Fibroblast of peridontal ligament (primary cell): ENCODE data around the gene PITRM1.

Experiments used
- DNase-seq: peaks from one replicate; pipeline ENCODE4 v3.0.0-alpha.2; 2010; ENCODE audit errors: extremely low read depth

Gene PITRM1

DNA sequence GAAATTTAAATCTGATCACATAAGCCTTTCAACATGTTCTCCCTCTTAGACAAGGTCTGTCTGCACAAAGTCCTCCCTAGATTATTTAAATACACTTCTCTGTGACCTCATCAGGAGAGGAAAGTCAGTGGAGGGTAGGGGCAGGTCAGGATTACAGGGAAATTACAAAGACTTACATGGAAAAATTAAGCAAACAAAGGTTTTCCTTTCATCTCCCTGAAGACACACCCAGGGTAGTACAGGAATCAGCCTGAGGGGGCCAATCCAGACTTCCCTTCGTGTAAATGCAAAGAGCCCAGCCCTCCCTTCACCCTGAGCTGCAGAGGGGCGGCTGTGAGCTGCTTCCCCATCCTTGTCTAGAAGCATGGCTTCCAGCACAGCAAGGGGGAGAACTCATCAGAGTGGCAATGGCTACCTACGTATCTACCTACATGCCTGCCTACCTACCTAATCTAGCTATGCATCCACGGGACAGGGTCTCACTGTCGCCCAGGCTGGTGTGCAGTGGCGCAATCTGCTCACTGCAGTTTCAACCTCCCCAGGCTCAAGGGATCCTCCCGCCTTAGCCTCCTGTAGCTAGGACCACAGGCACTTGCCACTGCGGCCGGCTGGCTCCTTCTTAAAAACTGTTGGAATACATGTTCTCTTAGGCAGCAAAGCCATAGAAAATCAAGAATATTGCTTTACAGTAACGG, 33.2 kb downstream of the PITRM1 start:
- DNase-seq, result no peak

DNA sequence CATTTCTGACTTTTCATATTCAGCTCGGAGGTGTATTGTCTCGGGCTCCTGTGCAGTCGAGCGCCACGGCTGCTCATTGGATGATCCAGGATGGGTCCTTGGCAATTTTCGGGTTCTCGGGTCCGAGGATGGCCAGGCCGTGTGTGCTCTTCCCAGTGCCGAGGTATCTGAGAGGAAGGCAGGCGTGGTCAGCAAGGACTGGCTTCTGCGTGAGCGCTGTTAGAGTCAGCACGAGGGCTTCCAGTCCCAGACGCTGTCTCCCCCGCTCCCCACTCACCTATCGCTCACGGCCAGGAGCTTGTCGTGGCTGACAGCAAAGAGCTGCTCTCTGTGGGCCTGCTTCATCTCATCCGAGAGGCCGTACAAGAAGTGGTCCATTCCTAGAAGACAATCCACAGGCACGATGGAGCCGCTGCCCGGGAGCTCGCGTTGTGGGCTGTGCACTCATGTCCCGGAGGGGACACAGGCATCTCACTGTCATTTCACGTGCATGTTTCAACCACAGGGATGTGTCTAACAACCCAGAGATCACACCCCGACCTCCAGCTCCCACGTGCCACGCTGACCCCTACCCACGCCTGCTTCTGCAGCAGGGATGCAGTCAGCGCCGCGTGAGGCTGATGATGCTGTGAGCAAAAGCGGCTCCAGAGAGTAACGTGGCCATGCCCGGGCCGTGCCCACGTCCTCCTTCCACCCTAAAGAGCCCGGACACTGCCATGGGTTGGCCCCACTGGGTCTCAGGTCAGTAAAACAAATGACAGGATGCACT, 34.4 kb downstream of the PITRM1 start:
- DNase-seq, result no peak

DNA sequence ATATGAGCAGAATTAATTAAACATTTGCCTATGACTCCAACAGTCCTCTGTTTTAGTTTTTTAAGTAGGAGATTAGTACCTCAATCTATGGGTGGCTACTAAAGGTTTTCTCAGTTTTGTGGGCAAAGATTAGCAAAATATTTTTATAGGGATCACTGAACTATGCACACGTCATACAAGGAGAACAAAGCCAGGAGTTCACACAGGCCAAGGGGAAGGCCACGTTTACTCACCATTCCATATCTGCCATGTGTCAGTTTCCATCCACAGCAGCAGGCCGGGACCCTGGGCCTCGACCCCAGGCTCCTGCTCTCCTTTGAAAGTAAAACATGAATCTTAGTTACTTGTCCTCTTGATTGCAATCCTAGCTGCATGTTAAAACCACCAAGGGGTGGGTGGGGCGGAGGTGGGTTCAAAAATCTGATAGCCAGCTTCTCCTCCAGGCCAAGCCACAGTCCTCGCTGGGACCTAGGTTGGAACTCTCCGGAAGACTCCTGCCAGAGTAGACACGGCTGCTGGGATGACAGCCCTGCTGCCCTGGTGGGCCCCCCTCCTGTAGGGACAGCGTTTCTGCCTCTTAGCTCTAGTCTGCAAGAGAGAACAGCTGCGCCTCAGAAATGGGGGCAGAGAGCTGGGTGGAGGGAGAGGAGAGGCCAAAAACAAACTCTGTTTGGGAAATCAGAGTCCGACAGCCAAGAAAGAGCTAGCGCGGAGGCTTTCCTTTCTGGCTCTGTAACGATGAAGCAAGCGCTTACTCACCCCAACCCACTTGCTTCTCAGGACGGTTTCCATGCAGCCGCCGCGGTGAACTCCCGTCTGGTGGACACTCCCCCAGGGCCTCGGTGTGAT, 35.6 kb downstream of the PITRM1 start:
- DNase-seq, result no peak

DNA sequence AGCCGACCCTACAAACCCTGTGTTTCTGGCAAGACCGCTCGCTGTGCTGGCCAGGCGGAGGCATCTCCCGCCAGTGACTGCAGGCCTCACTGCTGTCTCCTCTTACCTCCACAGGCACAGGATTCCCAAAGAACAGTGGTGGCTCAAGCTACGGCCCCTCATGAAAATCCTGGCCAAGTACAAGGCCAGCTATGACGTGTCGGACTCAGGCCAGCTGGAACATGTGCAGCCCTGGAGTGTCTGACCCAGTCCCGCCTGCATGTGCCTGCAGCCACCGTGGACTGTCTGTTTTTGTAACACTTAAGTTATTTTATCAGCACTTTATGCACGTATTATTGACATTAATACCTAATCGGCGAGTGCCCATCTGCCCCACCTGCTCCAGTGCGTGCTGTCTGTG, 36.2 kb downstream of the PITRM1 start:
- DNase-seq, result no peak

DNA sequence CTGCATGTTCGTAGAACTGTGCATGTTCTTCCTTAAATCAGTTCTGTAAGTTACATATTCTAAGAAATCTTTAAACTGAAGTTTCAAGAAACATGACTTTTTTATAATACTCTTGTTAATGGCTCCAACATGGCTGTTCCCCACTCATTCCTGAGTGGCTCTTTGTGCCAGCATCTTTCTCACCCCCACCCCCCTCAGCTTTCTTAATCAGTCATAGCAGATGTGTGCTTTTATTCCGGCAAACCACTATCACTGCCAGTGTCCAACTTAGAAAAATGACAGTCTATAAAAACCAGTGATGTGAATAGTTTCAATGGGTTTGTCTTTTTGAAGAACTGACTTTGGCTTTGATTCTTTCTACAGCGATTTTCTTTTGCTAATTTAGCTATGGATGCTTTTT, 37.6 kb downstream of the PITRM1 start:
- no peak for DNase-seq

DNA sequence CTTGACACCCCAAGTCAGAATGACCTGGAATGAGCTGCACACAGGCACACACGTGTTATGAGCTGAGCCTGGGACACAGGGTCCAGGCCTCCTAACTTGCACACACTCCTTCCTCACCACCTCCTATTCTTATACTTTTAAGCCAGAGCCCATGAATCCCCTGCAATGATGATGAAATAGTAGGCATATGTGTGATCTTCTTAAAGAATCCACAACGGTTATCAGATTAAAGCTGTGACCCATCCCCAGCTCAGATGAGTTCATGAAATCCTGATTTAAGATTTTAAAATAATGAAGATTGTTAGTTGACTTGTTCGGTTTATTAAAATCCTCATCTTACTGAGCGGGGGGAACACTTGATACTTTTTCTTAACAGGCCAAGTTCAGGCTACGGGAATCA, 38.6 kb downstream of the PITRM1 start:
- DNase-seq, result no peak

DNA sequence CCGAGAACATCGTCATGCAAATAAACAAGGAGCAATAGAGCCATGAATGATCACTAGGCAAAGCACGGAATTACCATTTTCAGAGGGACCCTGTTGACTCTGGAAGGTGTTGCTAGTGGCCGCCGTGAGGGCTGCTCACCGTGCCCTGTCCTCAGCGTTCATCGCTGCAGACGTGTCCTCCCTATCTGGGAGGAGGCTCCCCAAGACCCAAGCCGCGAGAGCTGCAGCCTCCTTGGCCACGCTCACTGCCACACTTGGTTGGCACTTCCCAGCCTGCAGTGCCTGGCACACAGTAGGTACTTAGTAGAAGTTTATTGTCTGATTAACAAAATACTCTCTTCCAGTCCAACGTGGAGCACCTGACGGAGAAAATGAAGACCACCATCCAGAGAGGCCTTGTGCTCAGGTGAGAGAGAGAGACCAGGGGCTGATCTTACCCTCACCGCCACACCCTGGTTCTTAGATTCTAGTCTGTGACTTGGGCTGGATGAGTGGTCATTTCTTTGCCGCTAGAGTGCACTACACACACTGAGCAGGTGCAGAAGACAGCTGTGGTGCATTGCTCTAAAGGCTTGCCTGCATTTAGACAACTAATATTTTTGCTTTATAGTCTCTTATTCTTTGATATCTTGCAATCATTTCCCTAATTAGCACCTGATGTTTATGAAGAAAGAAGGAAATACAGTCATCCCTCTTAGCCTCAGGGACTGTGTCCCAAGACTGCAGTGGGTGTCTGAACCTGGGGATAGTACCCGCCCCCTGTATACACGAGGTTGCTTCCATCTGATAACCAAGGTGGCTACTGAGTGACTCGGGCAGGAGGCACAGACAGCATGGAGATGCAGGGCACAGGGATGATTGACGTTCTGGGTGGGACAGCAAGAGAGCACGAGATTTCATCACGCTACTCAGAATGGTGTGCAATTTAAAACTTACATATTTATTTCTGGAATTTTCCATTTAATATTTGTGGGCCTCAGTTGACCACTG, 40.3 kb downstream of the PITRM1 start:
- DNase-seq, result no peak

DNA sequence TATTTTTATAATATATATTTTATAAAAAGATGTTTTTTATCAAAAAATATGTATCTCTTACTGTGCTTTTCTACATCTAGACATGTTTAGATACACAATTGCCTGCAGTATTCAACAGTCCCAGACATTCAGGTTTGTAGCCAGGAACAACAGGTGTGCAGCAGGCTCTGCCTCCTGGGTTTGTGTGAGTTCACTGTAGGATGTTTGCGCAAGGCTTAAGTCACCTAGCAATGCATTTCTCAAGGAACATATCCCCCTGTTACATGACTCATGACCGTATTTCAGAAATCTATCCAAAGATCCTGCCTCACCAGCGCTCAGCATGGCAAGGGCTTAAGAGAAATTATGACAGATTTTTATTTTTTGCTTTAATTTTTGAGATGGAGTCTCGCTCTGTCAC, 41.5 kb downstream of the PITRM1 start:
- no peak for DNase-seq

DNA sequence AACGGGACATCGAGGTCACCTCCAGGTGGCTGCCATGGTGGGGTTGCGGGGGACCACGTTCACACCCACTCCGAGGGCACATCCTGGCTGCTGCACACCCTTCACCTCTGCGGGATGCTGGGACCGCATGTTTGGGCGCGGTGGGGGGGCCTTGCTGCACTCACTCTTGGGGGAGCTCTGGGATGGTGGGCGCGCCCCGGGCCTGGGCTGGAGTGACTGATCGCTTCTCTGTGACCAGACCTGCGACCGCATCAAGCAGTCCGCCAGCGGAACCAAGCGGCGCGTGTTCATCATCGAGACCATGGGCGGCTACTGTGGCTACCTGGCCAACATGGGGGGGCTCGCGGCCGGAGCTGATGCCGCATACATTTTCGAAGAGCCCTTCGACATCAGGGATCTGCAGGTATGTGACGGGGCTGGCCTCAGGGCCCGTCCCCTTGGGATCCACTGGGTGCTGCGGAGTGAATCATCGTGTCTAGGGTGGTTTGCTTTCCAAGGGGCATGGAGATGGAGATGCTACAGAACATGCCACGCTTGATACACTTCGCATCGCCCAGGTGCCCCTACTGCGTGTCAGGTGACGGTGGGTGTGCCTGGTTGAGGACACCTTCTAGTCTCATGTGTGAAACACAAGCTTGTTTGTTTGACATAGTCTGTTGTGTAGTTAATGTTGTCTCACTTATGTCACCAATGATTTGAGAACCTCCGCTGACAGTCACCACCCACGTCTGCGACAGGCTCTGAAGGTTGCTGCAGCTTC, 42.8 kb downstream of the PITRM1 start:
- DNase-seq, result no peak

DNA sequence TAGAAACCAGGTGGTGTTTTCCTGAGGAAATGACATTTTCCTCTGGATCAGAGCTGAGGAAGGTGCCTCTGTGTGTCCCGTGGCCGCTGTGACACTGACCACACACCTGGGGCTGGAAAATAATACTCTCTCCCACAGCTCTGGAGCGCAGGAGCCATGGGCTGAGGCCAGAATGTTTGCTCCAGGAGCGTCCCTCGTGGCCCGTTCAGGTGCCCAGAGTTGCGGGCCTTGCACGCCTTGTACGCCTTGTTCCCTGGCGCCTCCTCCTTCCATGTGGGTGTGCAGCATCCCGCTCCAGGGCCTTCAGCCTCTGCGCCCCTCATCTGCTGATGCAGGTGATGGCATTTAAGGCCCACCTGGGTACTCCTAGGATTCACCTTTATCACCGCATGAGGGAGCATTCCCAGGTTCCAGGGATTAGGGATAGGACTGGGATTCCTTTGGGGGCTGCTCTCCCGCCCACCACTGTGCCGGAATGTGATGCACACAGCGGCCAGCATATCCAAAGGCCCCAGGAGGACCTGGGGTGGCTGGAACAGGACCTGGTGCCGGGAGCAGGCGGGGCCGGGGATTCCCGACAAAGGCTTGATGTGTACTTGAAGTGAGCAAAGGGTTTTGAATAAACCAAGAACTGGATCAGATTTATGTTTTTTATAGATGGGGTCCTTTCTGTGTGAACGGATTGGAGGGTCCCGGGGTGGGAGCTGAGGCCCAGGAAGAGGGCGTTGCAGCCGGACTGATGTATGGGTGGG, 44.0 kb downstream of the PITRM1 start:
- no peak for DNase-seq

DNA sequence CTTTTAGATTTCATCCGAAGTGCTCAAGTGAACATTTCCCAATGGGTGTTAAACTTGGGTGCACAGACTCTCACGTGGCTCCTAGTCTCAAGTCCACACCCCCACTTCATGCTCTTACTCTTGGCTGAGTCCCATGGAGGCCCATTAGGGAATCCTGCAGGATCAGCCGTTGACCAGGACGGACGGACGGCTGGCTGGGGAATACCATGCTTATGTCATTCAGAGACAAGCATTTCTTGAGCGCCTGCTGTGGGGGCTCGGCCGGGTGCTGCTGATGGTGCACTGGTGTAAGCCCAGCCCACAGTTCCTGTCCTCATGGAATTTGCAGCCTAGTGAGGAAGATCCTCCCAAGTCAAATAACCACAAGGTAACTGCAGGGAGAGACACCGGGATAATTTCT, 44.7 kb downstream of the PITRM1 start:
- no peak for DNase-seq

DNA sequence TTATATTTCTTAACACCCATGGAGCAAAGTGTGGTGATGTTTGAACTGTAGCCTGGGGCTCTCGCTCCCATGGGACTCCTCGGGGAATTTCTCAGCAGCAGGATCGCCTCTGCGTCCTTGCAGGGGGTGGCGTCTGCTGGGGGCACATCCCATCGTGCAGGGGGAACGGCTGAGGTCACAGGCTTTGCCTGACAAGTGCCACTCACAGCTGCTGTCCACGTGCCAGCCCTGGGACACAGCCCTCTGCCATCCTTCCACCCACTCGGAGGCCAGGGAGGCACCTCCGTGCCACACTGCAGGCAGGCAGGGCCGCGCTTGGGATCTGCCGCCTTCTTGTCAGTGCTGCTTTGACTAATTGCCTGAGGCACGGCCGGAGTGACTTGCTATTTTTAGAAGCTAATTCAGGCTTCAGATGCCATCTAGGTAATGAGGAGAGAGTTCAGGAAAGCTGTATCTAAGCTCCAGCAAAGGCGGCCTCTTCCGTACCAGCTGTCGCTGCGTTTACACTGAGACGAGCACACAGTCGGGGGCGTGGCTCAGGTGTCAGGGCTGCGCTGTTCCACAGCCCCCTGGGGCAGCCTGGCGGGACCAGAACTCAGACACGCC, 45.7 kb downstream of the PITRM1 start:
- DNase-seq, result no peak

DNA sequence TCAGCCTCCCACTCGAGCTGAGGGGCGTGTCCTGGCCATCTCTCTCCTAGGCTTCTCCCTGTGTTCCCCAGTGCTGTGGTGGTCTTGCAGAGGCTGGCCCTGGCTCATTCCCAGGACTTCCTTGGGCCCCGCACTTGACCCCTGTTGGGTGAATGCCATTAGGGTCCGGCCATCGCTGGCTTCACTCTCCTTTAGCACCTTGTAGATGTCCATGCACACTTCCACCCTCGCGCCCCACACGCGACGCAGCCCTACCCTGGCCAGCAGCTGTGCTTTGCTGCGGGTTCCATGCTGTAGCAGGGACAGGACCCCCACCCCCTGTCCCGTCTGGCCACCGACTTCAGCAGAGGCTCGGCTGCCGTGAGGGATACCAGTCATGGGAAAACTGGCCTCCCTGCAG, 46.3 kb downstream of the PITRM1 start:
- no peak for DNase-seq

DNA sequence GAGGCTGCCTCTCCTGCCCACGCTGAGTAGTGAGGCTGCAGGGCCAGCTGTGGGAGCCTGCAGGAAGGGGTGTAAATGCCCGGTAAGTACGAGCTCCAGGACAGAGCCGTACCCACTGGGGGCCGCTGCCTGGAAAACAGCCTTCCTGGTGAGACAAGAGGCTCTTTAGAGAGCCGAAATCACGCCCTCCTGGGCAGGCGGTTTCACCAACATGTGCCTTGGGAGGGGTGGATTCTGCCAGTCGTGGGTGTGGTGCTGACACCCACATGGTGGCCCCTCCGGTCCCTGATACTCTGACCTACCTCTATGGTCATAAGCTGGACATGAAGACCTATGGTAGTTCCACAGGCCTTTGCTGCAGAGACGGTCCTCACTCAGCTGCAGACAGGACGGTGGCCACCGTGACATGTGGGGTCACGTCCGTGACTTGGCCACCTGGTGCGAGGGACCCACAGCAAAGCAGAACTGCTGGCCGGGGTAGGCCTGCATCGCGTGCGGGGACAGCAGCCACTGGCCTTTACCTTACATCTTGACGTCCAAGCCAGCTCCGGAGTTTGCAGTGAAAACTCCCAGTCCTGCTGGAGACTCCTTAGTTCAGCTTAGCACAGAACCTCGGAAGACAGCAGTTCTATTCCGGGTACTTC, 46.9 kb downstream of the PITRM1 start:
- no peak for DNase-seq

DNA sequence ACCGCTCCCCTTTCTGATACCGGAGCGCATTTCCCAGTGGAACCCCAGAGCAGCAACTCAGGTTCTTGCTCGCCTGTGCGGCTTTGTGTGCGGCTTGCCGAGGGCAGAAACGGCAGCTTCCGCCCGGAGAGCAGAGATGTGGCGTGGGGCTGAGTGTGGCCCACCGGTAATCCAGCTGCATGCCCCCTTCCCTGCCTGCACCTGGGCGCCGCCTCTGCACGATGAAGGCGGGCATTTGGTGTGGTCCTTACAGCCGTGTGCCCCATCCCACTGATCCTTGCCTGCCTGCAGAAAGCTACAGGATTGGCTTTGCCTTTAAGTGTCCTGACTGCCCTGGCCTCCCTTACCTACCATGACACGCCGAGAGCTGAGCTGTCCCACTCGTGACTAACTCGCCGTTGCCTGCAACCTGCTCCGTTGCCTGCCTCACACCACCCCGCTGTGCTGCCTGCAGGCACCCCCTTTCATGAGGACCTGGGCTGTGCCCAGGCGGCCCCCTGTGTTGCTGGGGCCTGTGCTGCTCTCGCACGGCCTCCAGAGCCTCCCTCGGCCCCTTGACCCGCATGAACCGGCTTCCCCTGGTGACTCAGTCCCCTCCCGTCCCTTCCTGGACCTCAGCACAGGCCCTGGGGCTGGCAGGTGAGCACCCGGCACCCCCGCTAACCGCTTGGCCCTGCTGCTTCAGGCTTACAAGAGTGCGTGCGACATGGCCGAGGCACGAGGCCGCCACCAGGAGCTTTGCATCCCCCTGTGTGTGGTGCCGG, 48.0 kb downstream of the PITRM1 start:
- no peak for DNase-seq

DNA sequence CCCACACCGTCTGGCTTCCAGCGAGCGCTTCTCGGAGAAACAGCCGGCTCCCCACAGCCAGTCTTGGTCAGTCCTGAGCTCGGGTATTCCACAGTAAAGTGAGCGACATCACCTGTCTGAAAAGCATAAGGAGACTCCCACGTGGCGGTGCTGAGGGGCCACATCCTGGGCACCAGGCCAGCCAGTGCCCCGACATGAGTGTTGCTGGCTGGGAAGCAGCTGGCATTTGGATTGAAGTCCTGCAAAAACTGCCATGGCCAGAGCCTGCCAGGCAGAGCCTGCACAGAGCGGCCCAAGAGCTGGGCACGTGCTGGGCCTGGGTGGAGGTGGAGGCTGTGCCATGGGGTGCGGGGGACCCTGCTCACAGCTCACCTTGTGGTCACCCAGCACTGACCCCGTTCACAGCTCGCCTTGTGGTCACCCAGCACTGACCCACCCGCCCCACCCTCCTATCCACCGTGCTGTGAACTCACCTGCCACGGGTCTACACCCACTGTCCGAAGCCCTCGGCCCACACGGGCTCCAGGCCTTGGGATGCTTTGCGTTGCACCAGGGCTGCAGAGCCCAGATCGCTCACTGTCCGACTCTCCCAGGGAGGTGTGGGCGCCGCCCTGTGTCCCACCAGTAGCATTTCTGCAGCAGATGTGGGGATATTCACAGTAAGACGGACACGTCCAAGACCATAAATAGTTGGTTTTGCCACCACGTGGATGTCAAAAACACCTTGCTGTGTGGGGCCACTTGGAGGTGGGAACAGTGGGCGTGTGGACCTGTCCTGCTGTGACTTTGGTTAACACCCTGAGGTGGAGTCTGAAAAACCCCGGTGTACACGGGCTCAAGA, 48.8 kb downstream of the PITRM1 start:
- no peak for DNase-seq

DNA sequence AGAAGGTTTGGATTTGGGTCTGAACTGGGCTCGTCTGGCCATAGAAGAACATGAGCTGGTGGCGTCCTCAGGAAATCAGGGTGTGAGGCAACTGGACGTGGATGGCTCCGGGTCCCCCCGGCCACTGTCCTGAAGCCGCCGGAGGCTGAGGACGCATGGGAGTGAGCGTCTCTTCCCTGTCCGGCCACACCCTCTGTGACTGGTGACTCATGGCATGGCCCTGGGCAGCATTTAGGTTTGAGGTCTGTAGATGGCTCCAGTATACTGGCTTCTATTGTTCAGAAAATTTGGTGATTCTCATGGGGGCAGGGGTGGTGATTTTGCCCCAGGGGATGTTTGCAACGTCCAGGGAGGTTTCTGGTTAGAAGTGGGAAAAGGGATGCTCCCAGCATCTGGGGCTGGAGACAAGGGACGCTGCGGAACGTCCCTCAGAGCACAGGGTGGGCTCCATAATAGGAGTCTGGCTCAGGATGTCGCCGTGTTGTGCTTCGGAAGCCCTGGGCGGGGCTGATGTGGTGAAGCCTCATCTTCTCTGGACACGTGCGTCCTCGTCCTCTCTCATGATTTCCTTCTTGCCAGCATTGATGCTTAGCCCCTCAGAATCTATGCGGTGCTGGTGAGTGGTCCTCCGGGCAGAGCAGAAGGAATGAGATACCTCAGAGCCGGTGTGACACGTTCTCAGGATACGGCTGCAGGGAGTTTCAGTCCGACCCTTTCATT, 49.9 kb downstream of the PITRM1 start:
- no peak for DNase-seq
